Peyer's patch (tissue), 4 donors: ENCODE results near the gene HOXA5.

Experiments
- POLR2A ChIP-seq, 2 donors: fragments of 450-650 bp; IDR thresholded peaks; one replicate each; pipeline ENCODE4 v1.5.1; 2017; ENCODE audit warnings: antibody characterized with exemption in 2 of 2, mild to moderate bottlenecking in 2 of 2, moderate library complexity in 2 of 2
- TF ChIP-seq, protein P1 (sequence below), 6 experiments: fragments of 450-650 bp in 4 of 6; fragments of 200-600 bp in 2 of 6; sonication (generic) in 1 of 6; IDR thresholded peaks; one replicate each; pipeline ENCODE4 v1.5.1; 2017 to 2019; ENCODE audit warnings: antibody characterized with exemption in 6 of 6, mild to moderate bottlenecking in 3 of 6, moderate library complexity in 1 of 6

DNA sequence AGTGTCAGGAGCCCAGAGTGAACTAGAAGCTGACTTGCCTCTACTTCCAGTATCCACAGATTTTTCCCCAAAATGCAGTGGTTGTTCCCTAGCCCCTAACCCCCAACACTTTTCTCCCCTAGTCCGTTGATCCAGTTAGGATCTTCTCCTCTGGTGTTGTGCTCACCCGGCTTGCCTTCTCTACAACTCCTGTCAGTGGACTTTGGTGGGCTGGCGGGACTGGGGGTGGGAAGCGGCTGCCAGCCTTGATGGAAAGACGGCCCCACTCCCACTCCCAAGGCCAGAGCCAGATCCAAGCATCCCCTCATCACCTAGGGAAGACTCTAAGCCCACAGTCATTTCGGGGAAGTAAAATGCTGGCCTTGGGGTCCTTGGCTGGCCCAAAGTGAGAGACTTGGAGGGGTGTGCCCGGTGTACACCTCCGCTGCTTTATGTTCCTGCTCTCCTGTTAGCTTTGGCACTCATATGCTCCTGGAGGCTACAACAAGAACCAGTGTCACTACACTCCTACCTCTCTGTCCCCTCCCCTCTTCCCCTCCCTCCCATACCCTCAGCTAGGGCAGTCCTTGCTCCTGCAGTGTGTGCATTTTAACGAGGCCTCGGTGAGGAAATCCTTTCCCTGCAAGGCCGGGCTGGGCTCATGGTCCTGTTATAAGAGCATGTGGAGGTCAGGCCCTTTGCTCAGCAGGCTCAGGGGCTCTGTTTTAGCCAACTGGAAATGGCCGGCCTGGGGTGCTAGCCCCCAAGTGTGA lies 31.6 kb upstream of the HOXA5 start:
- TF ChIP-seq, protein P1, sequence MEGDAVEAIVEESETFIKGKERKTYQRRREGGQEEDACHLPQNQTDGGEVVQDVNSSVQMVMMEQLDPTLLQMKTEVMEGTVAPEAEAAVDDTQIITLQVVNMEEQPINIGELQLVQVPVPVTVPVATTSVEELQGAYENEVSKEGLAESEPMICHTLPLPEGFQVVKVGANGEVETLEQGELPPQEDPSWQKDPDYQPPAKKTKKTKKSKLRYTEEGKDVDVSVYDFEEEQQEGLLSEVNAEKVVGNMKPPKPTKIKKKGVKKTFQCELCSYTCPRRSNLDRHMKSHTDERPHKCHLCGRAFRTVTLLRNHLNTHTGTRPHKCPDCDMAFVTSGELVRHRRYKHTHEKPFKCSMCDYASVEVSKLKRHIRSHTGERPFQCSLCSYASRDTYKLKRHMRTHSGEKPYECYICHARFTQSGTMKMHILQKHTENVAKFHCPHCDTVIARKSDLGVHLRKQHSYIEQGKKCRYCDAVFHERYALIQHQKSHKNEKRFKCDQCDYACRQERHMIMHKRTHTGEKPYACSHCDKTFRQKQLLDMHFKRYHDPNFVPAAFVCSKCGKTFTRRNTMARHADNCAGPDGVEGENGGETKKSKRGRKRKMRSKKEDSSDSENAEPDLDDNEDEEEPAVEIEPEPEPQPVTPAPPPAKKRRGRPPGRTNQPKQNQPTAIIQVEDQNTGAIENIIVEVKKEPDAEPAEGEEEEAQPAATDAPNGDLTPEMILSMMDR (IDR thresholded peaks at IDR 0.05) = no peak
- TF ChIP-seq POLR2A (IDR thresholded peaks at IDR 0.05) = peak; percentile 49 to 71
